GM12878 (cell line): ENCODE measurements around the gene MYO1D.
A peak's percentile ranks its signal among the peaks of the same experiment; 100 is the strongest.

Experiments
- CHD2 ChIP-seq: IDR thresholded peaks from 2 replicates; pipeline ENCODE4 v1.6.1; 2011; ENCODE audit warnings: low read depth, low read length, improper control_type of control experiment, borderline replicate concordance
- CTCF ChIP-seq, 3 experiments: IDR thresholded peaks in 2 of 3; conservative IDR thresholded peaks in 1 of 3; 2 replicates each; pipeline ENCODE4 v1.5.1; 2011; ENCODE audit warnings: low read depth in 3 of 3, low read length in 3 of 3, mild to moderate bottlenecking in 3 of 3, control low read depth in 2 of 3, moderate library complexity in 2 of 3, inconsistent platforms in 1 of 3, mixed read lengths in 1 of 3; ENCODE audit not compliant: control insufficient read depth in 2 of 3, insufficient read depth in 1 of 3; ENCODE audit errors: extremely low read depth in 1 of 3
- GABPA ChIP-seq: IDR thresholded peaks from 2 replicates; pipeline ENCODE4 v1.6.1; 2014; ENCODE audit warnings: antibody characterized with exemption, low read depth, mild to moderate bottlenecking, inconsistent platforms
- HDAC6 ChIP-seq: fragments of 200-600 bp; sonication (generic); IDR thresholded peaks from one replicate; pipeline ENCODE4 v1.8.0; 2017; ENCODE audit warnings: antibody characterized with exemption; ENCODE audit not compliant: unreplicated experiment
- POLR2A ChIP-seq: IDR thresholded peaks from 2 replicates; pipeline ENCODE4 v1.6.1; 2011; ENCODE audit warnings: low read depth, mild to moderate bottlenecking, low read length
- PRDM15 ChIP-seq: fragments of 450-650 bp; formaldehyde crosslinking; IDR thresholded peaks from 2 replicates; pipeline ENCODE4 v1.4.0; 2020; ENCODE audit warnings: mild to moderate bottlenecking, moderate library complexity
- RCOR1 ChIP-seq: conservative IDR thresholded peaks from 2 replicates; pipeline ENCODE4 v1.6.1; 2012; ENCODE audit warnings: low read depth, low read length, improper control_type of control experiment
- REST ChIP-seq: IDR thresholded peaks from 2 replicates; pipeline ENCODE4 v1.6.1; 2012; ENCODE audit warnings: mild to moderate bottlenecking, low read depth, low read length
- SMC3 ChIP-seq: IDR thresholded peaks from 2 replicates; pipeline ENCODE4 v1.6.1; 2011; ENCODE audit warnings: low read length, improper control_type of control experiment, borderline replicate concordance
- SPI1 ChIP-seq: IDR thresholded peaks from 2 replicates; pipeline ENCODE4 v1.6.1; 2011; ENCODE audit warnings: low read depth, mild to moderate bottlenecking, low read length, moderate library complexity, borderline replicate concordance; ENCODE audit not compliant: insufficient read depth
- TAF1 ChIP-seq: IDR thresholded peaks from 2 replicates; pipeline ENCODE4 v1.6.1; 2011; ENCODE audit warnings: mild to moderate bottlenecking, low read depth, low read length, borderline replicate concordance
- TCF7 ChIP-seq: IDR thresholded peaks from 2 replicates; pipeline ENCODE4 v1.6.1; 2014; ENCODE audit warnings: antibody characterized with exemption, borderline replicate concordance
- ZNF274 ChIP-seq: IDR thresholded peaks from one replicate; pipeline ENCODE4 v1.8.0; 2011; ENCODE audit not compliant: insufficient read length, insufficient read depth
- TF ChIP-seq, protein P1 (sequence below): IDR thresholded peaks from 2 replicates; pipeline ENCODE4 v1.6.1; 2011; ENCODE audit warnings: mild to moderate bottlenecking, low read depth, low read length, moderate library complexity; ENCODE audit not compliant: insufficient replicate concordance

GRCh38 chr17:32483451-32484019, 393.4 kb downstream of the MYO1D start:
- TF ChIP-seq GABPA: no peak
- no peak for TF ChIP-seq RCOR1
- TF ChIP-seq CTCF (IDR thresholded peaks at IDR 0.05 in 2 of 3, conservative IDR thresholded peaks at IDR 0.05 in 1 of 3; ENCODE audit: control insufficient read depth in 2 of 3, extremely low read depth in 1 of 3, insufficient read depth in 1 of 3, low read depth in 3 of 3, low read length in 3 of 3): peak; percentile 95 to 98 (median 97)
- peak; percentile 20; the same call in 1 of the 2 replicates for TF ChIP-seq CHD2
- TF ChIP-seq, protein P1, sequence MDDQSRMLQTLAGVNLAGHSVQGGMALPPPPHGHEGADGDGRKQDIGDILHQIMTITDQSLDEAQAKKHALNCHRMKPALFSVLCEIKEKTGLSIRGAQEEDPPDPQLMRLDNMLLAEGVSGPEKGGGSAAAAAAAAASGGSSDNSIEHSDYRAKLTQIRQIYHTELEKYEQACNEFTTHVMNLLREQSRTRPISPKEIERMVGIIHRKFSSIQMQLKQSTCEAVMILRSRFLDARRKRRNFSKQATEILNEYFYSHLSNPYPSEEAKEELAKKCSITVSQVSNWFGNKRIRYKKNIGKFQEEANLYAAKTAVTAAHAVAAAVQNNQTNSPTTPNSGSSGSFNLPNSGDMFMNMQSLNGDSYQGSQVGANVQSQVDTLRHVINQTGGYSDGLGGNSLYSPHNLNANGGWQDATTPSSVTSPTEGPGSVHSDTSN: no peak
- no peak for TF ChIP-seq REST
- TF ChIP-seq POLR2A: peak; percentile 48
- TF ChIP-seq ZNF274: no peak
- peak; percentile 37; the same call in 1 of the 2 replicates for TF ChIP-seq SPI1
- no peak for TF ChIP-seq PRDM15
- TF ChIP-seq TAF1: no peak
- peak; percentile 89 for TF ChIP-seq SMC3
- no peak for TF ChIP-seq HDAC6
- TF ChIP-seq TCF7: no peak
